OCI-LY7 (cell line): Measurements from ENCODE around the gene SMARCC1.

Experiments used
- EZH2phosphoT487 ChIP-seq: fragments of 200-600 bp; sonication (generic); IDR thresholded peaks from 2 replicates; pipeline ENCODE4 v1.6.1; 2018; ENCODE audit warnings: low read depth, borderline replicate concordance, mild to moderate bottlenecking, mixed run types, antibody characterized with exemption, low read length, moderate library complexity, mixed read lengths
- TF ChIP-seq, protein P1 (sequence below): fragments of 200-600 bp; sonication (generic); conservative IDR thresholded peaks from 2 replicates; pipeline ENCODE4 v1.5.1; 2014; ENCODE audit warnings: mild to moderate bottlenecking, antibody characterized with exemption, low read length, moderate library complexity, mixed read lengths

DNA sequence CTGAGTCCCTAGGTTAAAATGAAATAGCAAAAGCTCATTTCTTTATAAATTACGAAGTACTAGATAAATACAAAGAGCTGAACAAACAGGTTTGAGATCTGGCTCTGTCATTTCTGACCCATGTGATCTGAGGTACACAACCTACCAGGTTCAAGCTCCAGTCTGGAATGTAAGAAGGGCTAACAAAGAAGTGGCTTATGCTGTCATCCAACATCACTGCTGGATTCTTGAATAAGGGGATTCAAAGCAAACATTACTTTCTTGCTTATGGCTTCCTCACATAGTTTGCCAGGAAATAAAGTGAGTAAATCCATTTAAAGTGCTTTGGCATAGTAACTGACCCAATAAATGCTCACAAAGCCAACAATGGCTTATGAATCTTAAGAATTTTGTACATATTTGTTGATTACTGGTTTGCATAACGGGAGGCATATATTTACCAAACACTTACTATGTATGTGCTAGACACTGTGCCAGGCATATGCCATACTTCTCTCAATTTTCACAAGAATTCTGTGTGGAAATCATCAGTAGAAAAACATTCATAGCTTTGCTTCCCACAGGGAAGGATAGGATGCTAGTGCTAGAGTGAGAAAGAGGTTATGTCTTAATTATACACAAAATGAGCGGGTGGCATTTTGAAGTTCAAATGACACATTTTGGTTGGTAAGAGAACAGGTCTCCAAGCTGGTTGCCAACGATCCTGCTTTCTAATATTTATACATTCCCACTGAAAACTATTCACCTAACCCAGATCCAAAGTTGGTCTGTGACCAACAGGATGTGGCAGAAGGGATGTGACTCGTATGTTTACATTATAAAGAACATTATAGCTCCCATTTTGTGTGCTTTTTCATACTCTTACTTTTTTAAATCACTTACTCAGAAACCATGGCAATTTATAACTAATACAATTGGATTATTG is 164.3 kb downstream of the SMARCC1 start:
- TF ChIP-seq, protein P1, sequence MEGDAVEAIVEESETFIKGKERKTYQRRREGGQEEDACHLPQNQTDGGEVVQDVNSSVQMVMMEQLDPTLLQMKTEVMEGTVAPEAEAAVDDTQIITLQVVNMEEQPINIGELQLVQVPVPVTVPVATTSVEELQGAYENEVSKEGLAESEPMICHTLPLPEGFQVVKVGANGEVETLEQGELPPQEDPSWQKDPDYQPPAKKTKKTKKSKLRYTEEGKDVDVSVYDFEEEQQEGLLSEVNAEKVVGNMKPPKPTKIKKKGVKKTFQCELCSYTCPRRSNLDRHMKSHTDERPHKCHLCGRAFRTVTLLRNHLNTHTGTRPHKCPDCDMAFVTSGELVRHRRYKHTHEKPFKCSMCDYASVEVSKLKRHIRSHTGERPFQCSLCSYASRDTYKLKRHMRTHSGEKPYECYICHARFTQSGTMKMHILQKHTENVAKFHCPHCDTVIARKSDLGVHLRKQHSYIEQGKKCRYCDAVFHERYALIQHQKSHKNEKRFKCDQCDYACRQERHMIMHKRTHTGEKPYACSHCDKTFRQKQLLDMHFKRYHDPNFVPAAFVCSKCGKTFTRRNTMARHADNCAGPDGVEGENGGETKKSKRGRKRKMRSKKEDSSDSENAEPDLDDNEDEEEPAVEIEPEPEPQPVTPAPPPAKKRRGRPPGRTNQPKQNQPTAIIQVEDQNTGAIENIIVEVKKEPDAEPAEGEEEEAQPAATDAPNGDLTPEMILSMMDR: no peak
- TF ChIP-seq EZH2phosphoT487: no peak
